ENCODE results near the gene NFATC1. TPM values are rescaled to one million over a fixed set of nuclear protein-coding genes. Genes with fewer than 3 reads are reported as not detected.

NFATC1 gene
- total RNA-seq, 2 experiments from 2014 or later = 77.8 to 79.4 TPM

DNA sequence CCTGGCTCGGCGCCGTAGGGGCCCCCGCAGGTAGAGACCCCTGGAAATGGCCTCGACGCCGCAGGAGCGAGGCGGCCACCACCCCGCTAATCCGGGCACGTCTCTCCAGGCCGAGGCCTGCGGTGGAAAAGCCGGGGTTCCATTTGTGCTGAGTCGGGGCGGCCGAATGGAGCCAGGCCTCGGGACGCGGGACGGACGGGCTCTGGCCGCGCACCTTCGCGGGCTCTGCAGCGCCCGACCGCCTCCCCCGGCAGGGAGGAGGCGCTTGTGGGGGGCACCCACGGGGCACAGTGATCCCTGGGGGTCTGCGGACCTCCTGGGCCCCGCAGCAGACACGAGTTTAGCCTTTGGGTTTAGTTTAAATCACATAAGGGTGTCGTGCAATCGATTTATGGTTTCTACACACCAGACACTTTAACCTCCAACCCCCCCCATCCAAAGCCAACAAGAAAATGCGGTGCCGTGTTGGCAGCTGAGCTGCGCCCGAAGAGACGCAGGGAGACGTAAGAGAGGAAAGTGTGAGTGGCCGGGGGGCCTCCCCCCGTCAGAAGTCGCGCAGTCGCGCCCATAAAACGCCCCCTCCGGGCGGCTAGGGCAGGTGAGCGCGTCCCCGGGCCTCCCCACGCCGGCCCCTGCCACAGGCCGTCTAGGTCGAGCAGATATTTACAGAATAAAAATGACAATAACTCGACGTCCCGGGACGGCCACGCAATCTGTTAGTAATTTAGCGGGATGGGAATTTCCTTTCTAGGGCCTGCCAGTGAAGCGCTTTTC, 1.0 kb upstream of the NFATC1 start:
- H3K27ac Mint-ChIP-seq = peak overlapping the region; percentile 86
- H3K4me1 Mint-ChIP-seq (ENCODE audit: low read depth) = peaks cover 33% of the 10 kb centered on the region
- CTCF ChIA-PET = interaction anchor here (3.0 kb wide), 1 partner anchor 11 kb away, joined by 13 read pairs; no protein-coding TSS in a partner anchor
- peaks cover 17% of the 10 kb centered on the region for H3K36me3 Mint-ChIP-seq (ENCODE audit: low read depth)
- intact Hi-C loops (cut with micrococcal nuclease) = loop anchor here (1.0 to 10.0 kb wide), 7 partner anchors 11 to 750 kb away; partner anchors contain the start of genes ATP9B, CTDP1, SLC66A2 and TXNL4A
- H3K27me3 Mint-ChIP-seq (ENCODE audit: low read depth) = peaks cover 2% of the 10 kb centered on the region
- no peaks in the 10 kb centered on the region for H3K9me3 Mint-ChIP-seq
- H3K4me3 Mint-ChIP-seq = peak overlapping the region; percentile 77
- peak; percentile 89 for DNase-seq

GRCh38 chr18:79395308-79395640, 456 bp upstream of the NFATC1 start:
- peaks cover 2% of the 10 kb centered on the region for H3K27me3 Mint-ChIP-seq (ENCODE audit: low read depth)
- H3K9me3 Mint-ChIP-seq = no peaks in the 10 kb centered on the region
- peaks cover 33% of the 10 kb centered on the region for H3K4me1 Mint-ChIP-seq (ENCODE audit: low read depth)
- H3K36me3 Mint-ChIP-seq (ENCODE audit: low read depth) = peaks cover 17% of the 10 kb centered on the region
- no peak for DNase-seq
- H3K27ac Mint-ChIP-seq = peak overlapping the region; percentile 86
- CTCF ChIA-PET = interaction anchor here (3.0 kb wide), 1 partner anchor 10 kb away, joined by 13 read pairs; no protein-coding TSS in a partner anchor
- intact Hi-C loops (cut with micrococcal nuclease) = loop anchor here (1.0 to 10.0 kb wide), 7 partner anchors 10 to 750 kb away; partner anchors contain the start of genes ATP9B, CTDP1, SLC66A2 and TXNL4A
- H3K4me3 Mint-ChIP-seq = peak overlapping the region; percentile 77

- peak; percentile 63 for DNase-seq
- H3K27me3 Mint-ChIP-seq (ENCODE audit: low read depth) = no peaks in the 10 kb centered on the region
- H3K36me3 Mint-ChIP-seq (ENCODE audit: low read depth) = peaks cover 22% of the 10 kb centered on the region
- intact Hi-C loops (cut with micrococcal nuclease) = loop anchor here (5.0 to 10.0 kb wide), 2 partner anchors 556 to 748 kb away; partner anchors contain the start of gene SLC66A2
- peak overlapping the region; percentile 80 for H3K4me3 Mint-ChIP-seq
- CTCF ChIA-PET = interaction anchor here (0.7 to 3.0 kb wide), 9 partner anchors 8 to 127 kb away, joined by 3 to 13 read pairs (median 3); no protein-coding TSS in a partner anchor
- no peaks in the 10 kb centered on the region for H3K9me3 Mint-ChIP-seq
- peak overlapping the region; percentile 69 for H3K27ac Mint-ChIP-seq
- peaks cover 38% of the 10 kb centered on the region for H3K4me1 Mint-ChIP-seq (ENCODE audit: low read depth)
These were observed 909 bp downstream of the NFATC1 start for GRCh38 chr18:79396431-79397246.

- no peak overlapping the region for H3K27ac Mint-ChIP-seq
- H3K4me3 Mint-ChIP-seq = peak overlapping the region; percentile 80
- no peaks in the 10 kb centered on the region for H3K27me3 Mint-ChIP-seq (ENCODE audit: low read depth)
- H3K4me1 Mint-ChIP-seq (ENCODE audit: low read depth) = peaks cover 36% of the 10 kb centered on the region
- no peaks in the 10 kb centered on the region for H3K9me3 Mint-ChIP-seq
- intact Hi-C loops (cut with micrococcal nuclease) = loop anchor here (5.0 to 10.0 kb wide), 2 partner anchors 555 to 747 kb away; partner anchors contain the start of gene SLC66A2
- CTCF ChIA-PET = interaction anchor here (0.6 to 3.0 kb wide), 5 partner anchors 8 to 140 kb away, joined by 3 to 13 read pairs (median 4); no protein-coding TSS in a partner anchor
- DNase-seq = no peak
- H3K36me3 Mint-ChIP-seq (ENCODE audit: low read depth) = peaks cover 26% of the 10 kb centered on the region
These were observed 1.6 kb downstream of the NFATC1 start for GRCh38 chr18:79397247-79397829.

DNA sequence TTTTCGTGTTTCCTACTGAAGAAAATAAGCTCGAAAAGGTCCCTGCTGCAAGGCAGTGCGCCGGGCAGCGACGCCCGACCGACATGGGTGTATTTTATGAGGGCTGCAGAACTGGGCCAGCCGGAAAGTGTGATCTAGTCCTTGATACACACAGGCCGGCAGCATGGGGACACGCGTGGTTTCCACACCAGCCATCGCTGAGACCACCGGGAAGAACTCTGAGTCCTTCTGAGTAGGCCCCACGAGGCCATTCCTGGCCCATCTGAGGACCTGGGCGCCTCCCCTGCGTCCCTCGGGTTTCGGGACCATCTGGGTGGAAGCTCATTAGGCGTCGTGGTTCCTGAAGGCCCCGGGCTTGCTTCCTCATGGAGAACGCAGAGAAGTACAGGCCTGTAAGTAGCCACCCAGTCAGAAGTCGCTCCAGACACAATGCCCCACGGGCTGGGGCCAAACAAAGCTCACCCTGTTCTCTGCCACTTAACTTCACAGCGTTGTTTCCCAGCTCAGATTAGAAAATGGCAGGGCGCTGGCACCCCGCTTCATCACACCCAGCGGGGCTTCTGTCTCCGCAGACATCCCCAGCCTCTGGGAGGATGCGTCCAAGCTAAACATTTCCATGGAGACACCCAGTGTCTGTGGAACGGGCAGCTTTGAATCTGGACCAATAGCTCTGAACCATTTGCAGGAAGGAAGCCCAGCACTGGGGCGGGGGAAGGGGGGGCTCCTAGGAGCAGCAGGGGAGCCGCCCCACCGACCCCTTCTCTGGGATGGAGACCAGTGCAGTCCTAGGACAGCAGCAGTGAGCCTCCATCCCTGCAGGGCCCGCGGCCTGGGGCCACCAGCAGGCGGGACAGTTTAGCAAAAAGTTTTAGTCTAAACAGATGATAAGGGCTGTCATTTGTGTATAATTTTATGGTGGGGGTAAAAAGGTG, 2.4 kb downstream of the NFATC1 start:
- Mint-ChIP-seq H3K36me3 (ENCODE audit: low read depth) (peaks cover 31% of the 10 kb centered on the region), H3K27me3 (ENCODE audit: low read depth) (no peaks in the 10 kb centered on the region)
- intact Hi-C loops (cut with micrococcal nuclease) = loop anchor here (5.0 to 10.0 kb wide), 2 partner anchors 554 to 747 kb away; partner anchors contain the start of gene SLC66A2

DNA sequence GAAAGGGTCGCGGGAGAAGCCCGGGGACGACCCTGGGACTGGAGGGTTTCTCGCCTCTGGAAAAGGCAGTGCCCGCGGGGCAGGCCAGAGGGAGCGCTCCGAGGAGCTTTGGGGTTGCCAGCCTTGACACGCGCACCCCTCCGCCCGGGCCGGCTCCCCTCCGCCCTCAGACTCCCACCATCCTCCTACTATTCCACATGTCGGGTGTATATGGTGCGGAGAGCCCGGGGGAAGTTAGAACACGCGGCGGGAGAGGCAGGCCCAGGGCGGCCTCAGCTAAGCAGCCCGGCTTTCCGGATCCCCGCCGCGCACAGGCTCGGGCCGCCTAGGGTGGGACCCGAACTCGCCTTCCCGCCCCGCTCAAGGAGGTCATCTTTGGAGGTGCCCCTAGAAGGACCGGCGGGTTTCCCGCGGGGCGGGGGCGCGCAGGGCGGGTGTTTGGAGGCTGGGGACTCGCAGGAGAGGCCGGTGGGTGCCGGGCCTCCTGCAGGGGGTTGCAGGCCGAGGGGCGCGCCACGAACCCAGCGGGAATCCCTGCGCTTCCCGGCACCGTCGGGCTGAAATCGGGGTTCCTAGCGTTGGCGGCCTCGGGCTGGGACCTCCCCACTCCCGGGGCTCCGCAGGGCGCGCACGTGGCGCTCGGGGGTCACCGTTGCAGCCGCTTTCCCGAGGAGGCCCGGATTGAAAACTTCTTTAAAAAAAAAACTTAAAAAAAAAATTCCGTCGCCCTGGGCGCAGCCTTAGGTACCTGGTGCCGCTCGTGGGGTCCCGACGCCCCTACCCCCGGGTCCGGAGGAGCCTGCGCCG, 3.7 kb downstream of the NFATC1 start:
- H3K4me3 Mint-ChIP-seq = peak overlapping the region; percentile 80
- no peaks in the 10 kb centered on the region for H3K9me3 Mint-ChIP-seq
- intact Hi-C loops (cut with micrococcal nuclease) = loop anchor here (5.0 to 10.0 kb wide), 2 partner anchors 553 to 745 kb away; partner anchors contain the start of gene SLC66A2
- H3K27ac Mint-ChIP-seq = peak overlapping the region; percentile 89
- peak; percentile 52 for DNase-seq
- peaks cover 49% of the 10 kb centered on the region for H3K4me1 Mint-ChIP-seq (ENCODE audit: low read depth)
- peaks cover 42% of the 10 kb centered on the region for H3K36me3 Mint-ChIP-seq (ENCODE audit: low read depth)
- CTCF ChIA-PET = interaction anchor here (1.8 to 2.7 kb wide), 2 partner anchors 19 to 124 kb away, joined by 4 to 8 read pairs; no protein-coding TSS in a partner anchor
- H3K27me3 Mint-ChIP-seq (ENCODE audit: low read depth) = no peaks in the 10 kb centered on the region

More for the DNA sequence above, 2.4 kb downstream of the NFATC1 start:
- Mint-ChIP-seq H3K27ac (peak overlapping the region; percentile 89), H3K4me1 (ENCODE audit: low read depth) (peaks cover 38% of the 10 kb centered on the region), H3K9me3 (no peaks in the 10 kb centered on the region), H3K4me3 (peak overlapping the region; percentile 80)
- no peak for DNase-seq
- CTCF ChIA-PET = interaction anchor here (0.6 to 3.0 kb wide), 7 partner anchors 7 to 186 kb away, joined by 3 to 13 read pairs (median 4); no protein-coding TSS in a partner anchor

GRCh38 chr18:79400091-79400590, 4.4 kb downstream of the NFATC1 start:
- H3K27ac Mint-ChIP-seq = no peak overlapping the region
- H3K4me1 Mint-ChIP-seq (ENCODE audit: low read depth) = peaks cover 54% of the 10 kb centered on the region
- H3K27me3 Mint-ChIP-seq (ENCODE audit: low read depth) = no peaks in the 10 kb centered on the region
- peaks cover 47% of the 10 kb centered on the region for H3K36me3 Mint-ChIP-seq (ENCODE audit: low read depth)
- intact Hi-C loops (cut with micrococcal nuclease) = no loop called here
- peak; percentile 73 for DNase-seq
- CTCF ChIA-PET = no interaction called here
- no peaks in the 10 kb centered on the region for H3K9me3 Mint-ChIP-seq
- H3K4me3 Mint-ChIP-seq = no peak overlapping the region

DNA sequence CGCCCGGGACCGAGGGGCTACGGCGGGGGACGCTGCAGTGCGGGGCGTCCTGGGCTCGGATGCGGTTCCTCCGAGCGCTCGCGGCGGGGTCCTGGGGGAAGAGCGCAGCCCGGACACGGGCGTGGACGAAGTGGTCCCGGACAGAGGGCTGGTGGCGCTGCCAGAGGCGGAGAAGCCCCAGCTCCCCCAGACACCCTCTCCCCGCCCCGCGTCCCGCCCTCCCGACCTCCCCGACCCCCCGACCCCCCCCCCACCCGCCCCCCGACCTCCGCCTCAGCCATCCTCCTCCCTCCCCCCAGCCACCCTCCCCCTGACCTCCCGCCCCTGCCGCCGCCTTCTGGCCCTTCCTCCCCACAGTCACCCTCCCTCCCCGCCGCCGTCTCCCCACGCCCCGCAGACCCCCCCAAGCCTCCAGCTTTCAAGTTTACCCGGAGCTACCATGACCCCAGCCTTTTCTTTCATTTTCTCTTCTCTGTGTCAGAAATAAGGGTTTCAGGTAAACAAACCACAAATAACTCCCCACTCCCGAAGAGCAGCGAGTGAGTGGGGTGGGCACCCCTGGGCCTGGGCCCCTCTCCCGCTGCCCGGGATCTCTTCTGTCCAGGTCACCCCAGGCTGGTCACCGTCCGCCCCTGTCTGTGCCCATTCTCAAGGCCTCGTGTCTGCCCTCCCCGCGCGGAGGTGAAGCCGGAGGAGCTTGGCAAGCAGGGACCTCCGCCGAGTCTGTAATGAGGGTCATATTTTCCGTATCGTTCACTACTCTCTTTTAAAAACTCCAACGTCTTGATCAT, 5.1 kb downstream of the NFATC1 start:
- CTCF ChIA-PET = interaction anchor here (0.9 kb wide), 1 partner anchor 122 kb away, joined by 3 read pairs; no protein-coding TSS in a partner anchor

GRCh38 chr18:79401494-79402208, 5.9 kb downstream of the NFATC1 start:
- Mint-ChIP-seq H3K27ac (peak overlapping the region; percentile 94), H3K9me3 (no peaks in the 10 kb centered on the region), H3K36me3 (ENCODE audit: low read depth) (peaks cover 53% of the 10 kb centered on the region), H3K27me3 (ENCODE audit: low read depth) (no peaks in the 10 kb centered on the region), H3K4me3 (peak overlapping the region; percentile 81), H3K4me1 (ENCODE audit: low read depth) (peaks cover 66% of the 10 kb centered on the region)
- no peak for DNase-seq
- CTCF ChIA-PET = interaction anchor here (0.8 to 2.6 kb wide), 3 partner anchors 22 to 121 kb away, joined by 3 to 11 read pairs (median 3); no protein-coding TSS in a partner anchor
- intact Hi-C loops (cut with micrococcal nuclease) = no loop called here

More for the DNA sequence above, 5.1 kb downstream of the NFATC1 start:
- Mint-ChIP-seq H3K36me3 (ENCODE audit: low read depth) (peaks cover 48% of the 10 kb centered on the region), H3K9me3 (no peaks in the 10 kb centered on the region), H3K27ac (peak overlapping the region; percentile 94), H3K4me3 (peak overlapping the region; percentile 81), H3K4me1 (ENCODE audit: low read depth) (peaks cover 57% of the 10 kb centered on the region), H3K27me3 (ENCODE audit: low read depth) (no peaks in the 10 kb centered on the region)
- DNase-seq = peak; percentile 56
- intact Hi-C loops (cut with micrococcal nuclease) = no loop called here

Data from activated naive CD4-positive, alpha-beta T cell treated with anti-CD3 and anti-CD28 coated beads for 36 hours (primary cell).